GM12878 (cell line): ENCODE measurements around the gene AEBP2. TPM values are rescaled to one million over a fixed set of nuclear protein-coding genes. Genes with fewer than 3 reads are reported as not detected.

Experiments used
- ATAC-seq: fragments of 200-7000 bp; cut with Tn5 transposase; 3 replicates; pipeline ENCODE4 v1.9.1; 2020; ENCODE audit warnings: mild to moderate bottlenecking, moderate library complexity
- BruUV-seq: library from RNA; stranded (reverse); fragments of 400-500 nt; replicated peaks from 2 replicates; lab custom pipeline; 2021; lab: Mats Ljungman, UMichigan
- CTCF ChIA-PET: fragments of 300-600 bp; sonication (Branson Sonifier 250); formaldehyde crosslinking; extraction: SDS; loops from one replicate; lab custom pipeline; 2021; ENCODE audit warnings: inconsistent platforms; lab: Yijun Ruan, JAX
- POLR2A ChIA-PET: fragments of 350-600 bp; formaldehyde crosslinking; extraction: SDS; loops from one replicate; lab custom pipeline; 2021; ENCODE audit warnings: inconsistent platforms; lab: Charles Lee
- RAD21 ChIA-PET: fragments of 300-600 bp; sonication (Branson Sonifier 250); formaldehyde crosslinking; loops from one replicate; lab custom pipeline; 2023; ENCODE audit warnings: antibody characterized with exemption; ENCODE audit not compliant: unreplicated experiment; lab: Charles Lee
- SMC1A ChIA-PET: fragments of 300-600 bp; sonication (Branson Sonifier 250); formaldehyde crosslinking; loops from one replicate; lab custom pipeline; 2023; ENCODE audit not compliant: unreplicated experiment, uncharacterized antibody; lab: Charles Lee
- DNase-seq: peaks from one replicate; pipeline ENCODE4 v3.0.0-alpha.2; 2011; ENCODE audit warnings: low read depth, low spot score
- FAIRE-seq: peaks from 3 replicates; lab custom pipeline; 2011; peaks lifted over from hg19 to GRCh38; lab: Jason Lieb, UNC
- H2AFZ ChIP-seq: 2 replicates; pipeline ENCODE4 v1.6.0; 2011; ENCODE audit warnings: low read depth, low read length, control low read depth; ENCODE audit not compliant: control insufficient read depth
- H3K27ac ChIP-seq: 2 replicates; pipeline ENCODE4 v1.5.1; 2011; ENCODE audit warnings: control low read depth; ENCODE audit not compliant: control insufficient read depth, insufficient read depth
- H3K27me3 ChIP-seq, 2 experiments: replicated peaks in 1 of 2; 2 replicates each; pipeline versions ENCODE4 v1.6.0 to v1.6.1; 2011; ENCODE audit warnings: low read length in 1 of 2; ENCODE audit not compliant: control insufficient read depth in 2 of 2, insufficient read depth in 2 of 2
- H3K36me3 ChIP-seq, 2 experiments: 2 replicates each; pipeline ENCODE4 v1.5.1; 2011; ENCODE audit warnings: low read length in 1 of 2; ENCODE audit not compliant: control insufficient read depth in 2 of 2, insufficient read depth in 2 of 2
- H3K4me1 ChIP-seq: 2 replicates; pipeline ENCODE4 v1.6.1; 2011; ENCODE audit warnings: mild to moderate bottlenecking, low read length, moderate library complexity, mixed read lengths; ENCODE audit not compliant: control insufficient read depth, insufficient read depth
- H3K4me2 ChIP-seq: 2 replicates; pipeline ENCODE4 v1.6.0; 2011; ENCODE audit warnings: control low read depth; ENCODE audit not compliant: control insufficient read depth, insufficient read depth
- H3K4me3 ChIP-seq: fragments of 200-600 bp; sonication (generic); 2 replicates; pipeline ENCODE4 v1.5.1; 2016
- H3K79me2 ChIP-seq: 2 replicates; pipeline ENCODE4 v1.6.0; 2011; ENCODE audit warnings: low read length; ENCODE audit not compliant: control insufficient read depth, insufficient read depth
- H3K9ac ChIP-seq: 2 replicates; pipeline ENCODE4 v1.8.0; 2011; ENCODE audit warnings: low read length, control low read depth, mixed read lengths; ENCODE audit not compliant: control insufficient read depth, insufficient read depth
- H3K9me3 ChIP-seq: replicated peaks from 3 replicates; pipeline ENCODE4 v1.5.1; 2011; ENCODE audit warnings: mild to moderate bottlenecking, low read length; ENCODE audit not compliant: control insufficient read depth, insufficient read depth
- H4K20me1 ChIP-seq: 2 replicates; pipeline ENCODE4 v1.6.0; 2011; ENCODE audit not compliant: control insufficient read depth, insufficient read depth
- EP300 ChIP-seq, 2 experiments: fragments of 150-350 bp in 1 of 2; IDR thresholded peaks; 2 replicates each; pipeline ENCODE4 v1.6.1; 2011 to 2012; ENCODE audit warnings: low read depth in 2 of 2, low read length in 2 of 2, borderline replicate concordance in 1 of 2, improper control_type of control experiment in 1 of 2, inconsistent platforms in 1 of 2; ENCODE audit not compliant: control insufficient read depth in 1 of 2
- MLLT1 ChIP-seq: fragments of 450-650 bp; IDR thresholded peaks from 2 replicates; pipeline ENCODE4 v1.6.1; 2016; ENCODE audit warnings: mild to moderate bottlenecking
- REST ChIP-seq: IDR thresholded peaks from 2 replicates; pipeline ENCODE4 v1.6.1; 2012; ENCODE audit warnings: mild to moderate bottlenecking, low read depth, low read length
- WGBS: methylation state at CpG from one replicate; pipeline ENCODE4 v1.1.6; 2016; ENCODE audit warnings: low lambda C conversion rate; ENCODE audit not compliant: insufficient replicate concordance, insufficient coverage; ENCODE audit errors: missing lambda C conversion rate; 5-methylcytosine and 5-hydroxymethylcytosine counted together
- in situ Hi-C: fragments of 300-500 bp; cut with MboI; formaldehyde crosslinking; loops from 9 replicates; pipeline ENCODE4 v1.14.3; 2018; ENCODE audit warnings: mixed read lengths
- intact Hi-C: fragments of 100-400 bp; cut with micrococcal nuclease; formaldehyde crosslinking; loops from one replicate; pipeline ENCODE4 v1.14.2; 2022; ENCODE audit not compliant: unreplicated experiment
- polyA plus RNA-seq, 11 experiments: library from polyadenylated mRNA; depleted of rRNA in 4 of 11; unstranded in 6 of 11; stranded (reverse) in 5 of 11; fragments of >200 nt; fragmentation: Nextera tagmentation in 4 of 11; fragmentation: Illumina TruSeq in 1 of 11; extraction: Ambion mirVana in 4 of 11; extraction: Trizol in 1 of 11; gene quantifications; 1 replicate in 1 of 11; 2 replicates in 10 of 11; pipeline versions ENCODE4 v1.2.1 to v1.2.3, GENCODE V29; 2011 to 2016; ENCODE audit warnings: inconsistent platforms in 2 of 11, missing spikeins in 2 of 11, low read depth in 1 of 11
- total RNA-seq, 4 experiments: library from RNA; depleted of rRNA in 3 of 4; stranded (reverse); fragments of >200 nt in 3 of 4; fragmentation: Illumina TruSeq in 1 of 4; extraction: Trizol in 1 of 4; gene quantifications; 2 replicates each; pipeline versions ENCODE4 v1.2.1 to v1.2.3, GENCODE V29; 2013 to 2021
- TF ChIP-seq, protein P1 (sequence below): IDR thresholded peaks from 2 replicates; pipeline ENCODE4 v1.6.1; 2012; ENCODE audit warnings: low read depth, low read length, improper control_type of control experiment
- TF ChIP-seq, protein P2 (sequence below): fragments of 450-650 bp; formaldehyde crosslinking; IDR thresholded peaks from 2 replicates; pipeline ENCODE4 v1.4.0; 2022; ENCODE audit warnings: mild to moderate bottlenecking, moderate library complexity

The AEBP2 gene
- total and polyA plus RNA-seq, 10 of the 15 experiments (the other 5 are each of a cell fraction or from before 2014, with no cell fraction given): 17.6 to 126 (median 44.8) TPM

DNA sequence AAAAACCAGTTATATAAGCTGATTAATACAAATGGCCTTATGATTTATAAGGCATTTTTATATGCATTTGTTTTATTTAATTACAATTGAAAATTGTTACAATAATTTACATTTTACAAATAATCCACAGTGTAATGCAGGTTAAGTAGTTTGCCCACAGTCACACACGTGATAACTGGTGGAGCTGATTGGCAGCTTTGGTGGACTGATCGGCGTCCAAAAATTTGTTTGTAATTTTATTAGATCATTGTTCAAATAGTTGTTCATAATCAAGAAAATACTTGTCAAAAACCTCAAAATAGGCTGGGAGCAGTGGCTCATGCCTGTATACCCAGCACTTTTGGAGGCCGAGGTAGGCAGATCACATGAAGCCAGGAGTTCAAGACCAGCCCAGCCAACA, 59.7 kb downstream of the AEBP2 start:
- TF ChIP-seq, protein P1, sequence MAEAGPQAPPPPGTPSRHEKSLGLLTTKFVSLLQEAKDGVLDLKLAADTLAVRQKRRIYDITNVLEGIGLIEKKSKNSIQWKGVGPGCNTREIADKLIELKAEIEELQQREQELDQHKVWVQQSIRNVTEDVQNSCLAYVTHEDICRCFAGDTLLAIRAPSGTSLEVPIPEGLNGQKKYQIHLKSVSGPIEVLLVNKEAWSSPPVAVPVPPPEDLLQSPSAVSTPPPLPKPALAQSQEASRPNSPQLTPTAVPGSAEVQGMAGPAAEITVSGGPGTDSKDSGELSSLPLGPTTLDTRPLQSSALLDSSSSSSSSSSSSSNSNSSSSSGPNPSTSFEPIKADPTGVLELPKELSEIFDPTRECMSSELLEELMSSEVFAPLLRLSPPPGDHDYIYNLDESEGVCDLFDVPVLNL: no peak
- TF ChIP-seq, protein P2, sequence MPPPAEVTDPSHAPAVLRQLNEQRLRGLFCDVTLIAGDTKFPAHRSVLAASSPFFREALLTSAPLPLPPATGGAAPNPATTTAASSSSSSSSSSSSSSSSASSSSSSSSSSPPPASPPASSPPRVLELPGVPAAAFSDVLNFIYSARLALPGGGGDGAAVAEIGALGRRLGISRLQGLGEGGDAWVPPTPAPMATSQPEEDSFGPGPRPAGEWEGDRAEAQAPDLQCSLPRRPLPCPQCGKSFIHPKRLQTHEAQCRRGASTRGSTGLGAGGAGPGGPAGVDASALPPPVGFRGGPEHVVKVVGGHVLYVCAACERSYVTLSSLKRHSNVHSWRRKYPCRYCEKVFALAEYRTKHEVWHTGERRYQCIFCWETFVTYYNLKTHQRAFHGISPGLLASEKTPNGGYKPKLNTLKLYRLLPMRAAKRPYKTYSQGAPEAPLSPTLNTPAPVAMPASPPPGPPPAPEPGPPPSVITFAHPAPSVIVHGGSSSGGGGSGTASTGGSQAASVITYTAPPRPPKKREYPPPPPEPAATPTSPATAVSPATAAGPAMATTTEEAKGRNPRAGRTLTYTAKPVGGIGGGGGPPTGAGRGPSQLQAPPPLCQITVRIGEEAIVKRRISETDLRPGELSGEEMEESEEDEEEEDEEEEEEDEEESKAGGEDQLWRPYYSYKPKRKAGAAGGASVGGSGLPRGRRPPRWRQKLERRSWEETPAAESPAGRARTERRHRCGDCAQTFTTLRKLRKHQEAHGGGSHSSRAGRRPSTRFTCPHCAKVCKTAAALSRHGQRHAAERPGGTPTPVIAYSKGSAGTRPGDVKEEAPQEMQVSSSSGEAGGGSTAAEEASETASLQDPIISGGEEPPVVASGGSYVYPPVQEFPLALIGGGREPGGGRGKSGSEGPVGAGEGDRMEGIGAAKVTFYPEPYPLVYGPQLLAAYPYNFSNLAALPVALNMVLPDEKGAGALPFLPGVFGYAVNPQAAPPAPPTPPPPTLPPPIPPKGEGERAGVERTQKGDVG (CRISPR knock-in tag): no peak
- TF ChIP-seq REST: no peak
- no peak for TF ChIP-seq EP300 (IDR thresholded peaks at IDR 0.05; ENCODE audit: borderline replicate concordance in 1 of 2, control insufficient read depth in 1 of 2, low read depth in 2 of 2, low read length in 2 of 2)
- no peak for TF ChIP-seq MLLT1
- ChIA-PET SMC1A (interaction anchor here (1.6 to 1.7 kb wide), 2 partner anchors 14 to 16 kb away, joined by 4 read pairs; no protein-coding TSS in a partner anchor), CTCF (no interaction called here), RAD21 (no interaction called here), POLR2A (interaction anchor here (0.6 kb wide), 1 partner anchor 19 kb away, joined by 4 read pairs; no protein-coding TSS in a partner anchor)
- H4K20me1 ChIP-seq: no peaks in the 10 kb centered on the region
- ATAC-seq (no peak), DNase-seq (no peak), FAIRE-seq (no peak)
- peaks cover 1 to 22% of the 10 kb centered on the region in 2 experiments for H3K36me3 ChIP-seq
- no peak overlapping the region for H3K4me3 ChIP-seq
- H3K27ac ChIP-seq: no peak overlapping the region
- in situ Hi-C loops (no loop called here), intact Hi-C loops (no loop called here)
- H3K9me3 ChIP-seq: no peaks in the 10 kb centered on the region
- H3K79me2 ChIP-seq: peaks cover 3% of the 10 kb centered on the region
- 100% methylated on average over 4 of the region's 4 CpGs for WGBS
- H3K4me2 ChIP-seq: no peak overlapping the region
- H3K9ac ChIP-seq: no peak overlapping the region
- no peaks in the 10 kb centered on the region for H3K4me1 ChIP-seq
- BruUV-seq: no TSS peak
- no peaks in the 10 kb centered on the region for H3K27me3 ChIP-seq
- no peak overlapping the region for H2AFZ ChIP-seq
